ENCODE measurements around the gene INAFM2. TPM values are rescaled to one million over a fixed set of nuclear protein-coding genes. Genes with fewer than 3 reads are reported as not detected.

INAFM2 gene
- total RNA-seq, 3 donors from 2014 or later: 11.4 to 13.3 (median 13.3) TPM

GRCh38 chr15:40357723-40358470, 34.4 kb downstream of the INAFM2 start, which contains the start of gene DISP2:
Gene DISP2, plus strand, starts transcription at chr15:40358219. Its CDS starts 103 bp downstream, at chr15:40358322.
- H3K9me3 Mint-ChIP-seq: no peaks in the 10 kb centered on the region
- peak; percentile 95 for ATAC-seq
- peak; percentile 84 for DNase-seq
- peaks cover 3% of the 10 kb centered on the region for H3K36me3 Mint-ChIP-seq (ENCODE audit: insufficient read depth)
- H3K4me3 Mint-ChIP-seq: peak within 1 kb of the TSS; percentile 76
- H3K4me1 Mint-ChIP-seq (ENCODE audit: low read depth): peaks cover 7% of the 10 kb centered on the region
- H3K27me3 Mint-ChIP-seq (ENCODE audit: low read depth): peaks cover 10% of the 10 kb centered on the region

- no peaks in the 10 kb centered on the region for H3K9me3 Mint-ChIP-seq
- ATAC-seq (peak; percentile 42 to 46), DNase-seq (peak; percentile 38)
- H3K36me3 Mint-ChIP-seq (ENCODE audit: insufficient read depth): peaks cover 3% of the 10 kb centered on the region
- peaks cover 8% of the 10 kb centered on the region for H3K27me3 Mint-ChIP-seq (ENCODE audit: low read depth)
- H3K4me3 Mint-ChIP-seq: peak overlapping the region; percentile 75
- peaks cover 7% of the 10 kb centered on the region for H3K4me1 Mint-ChIP-seq (ENCODE audit: low read depth)
Measured at GRCh38 chr15:40358471-40359353, 35.2 kb downstream of the INAFM2 start.

GRCh38 chr15:40360015-40360414, 36.5 kb downstream of the INAFM2 start:
- peaks cover 3% of the 10 kb centered on the region for H3K36me3 Mint-ChIP-seq (ENCODE audit: insufficient read depth)
- H3K27me3 Mint-ChIP-seq (ENCODE audit: low read depth): peaks cover 6% of the 10 kb centered on the region
- H3K4me3 Mint-ChIP-seq: no peak overlapping the region
- ATAC-seq (no peak), DNase-seq (no peak)
- no peaks in the 10 kb centered on the region for H3K9me3 Mint-ChIP-seq
- peaks cover 7% of the 10 kb centered on the region for H3K4me1 Mint-ChIP-seq (ENCODE audit: low read depth)

- DNase-seq: no peak
- peaks cover 15% of the 10 kb centered on the region for H3K4me1 Mint-ChIP-seq (ENCODE audit: low read depth)
- ATAC-seq: no peak
- H3K9me3 Mint-ChIP-seq: no peaks in the 10 kb centered on the region
- peaks cover 3% of the 10 kb centered on the region for H3K36me3 Mint-ChIP-seq (ENCODE audit: insufficient read depth)
- H3K4me3 Mint-ChIP-seq: no peak overlapping the region
- no peaks in the 10 kb centered on the region for H3K27me3 Mint-ChIP-seq (ENCODE audit: low read depth)
Measured at GRCh38 chr15:40361640-40362039, 38.1 kb downstream of the INAFM2 start.

GRCh38 chr15:40363611-40364010, 40.1 kb downstream of the INAFM2 start:
- Mint-ChIP-seq H3K27me3 (ENCODE audit: low read depth) (no peaks in the 10 kb centered on the region), H3K4me3 (no peak overlapping the region), H3K9me3 (no peaks in the 10 kb centered on the region), H3K4me1 (ENCODE audit: low read depth) (peaks cover 21% of the 10 kb centered on the region), H3K36me3 (ENCODE audit: insufficient read depth) (peaks cover 3% of the 10 kb centered on the region)
- no peak for ATAC-seq
- DNase-seq: no peak

- peaks cover 3% of the 10 kb centered on the region for H3K36me3 Mint-ChIP-seq (ENCODE audit: insufficient read depth)
- H3K9me3 Mint-ChIP-seq: no peaks in the 10 kb centered on the region
- peaks cover 18% of the 10 kb centered on the region for H3K4me1 Mint-ChIP-seq (ENCODE audit: low read depth)
- ATAC-seq (no peak), DNase-seq (no peak)
- no peak overlapping the region for H3K4me3 Mint-ChIP-seq
- H3K27me3 Mint-ChIP-seq (ENCODE audit: low read depth): no peaks in the 10 kb centered on the region
Measured at GRCh38 chr15:40364251-40364650, 40.8 kb downstream of the INAFM2 start.

GRCh38 chr15:40365016-40365415, 41.5 kb downstream of the INAFM2 start:
- Mint-ChIP-seq H3K9me3 (no peaks in the 10 kb centered on the region), H3K4me1 (ENCODE audit: low read depth) (peaks cover 18% of the 10 kb centered on the region), H3K4me3 (no peak overlapping the region), H3K36me3 (ENCODE audit: insufficient read depth) (peaks cover 3% of the 10 kb centered on the region), H3K27me3 (ENCODE audit: low read depth) (no peaks in the 10 kb centered on the region)
- ATAC-seq (no peak), DNase-seq (no peak)

- Mint-ChIP-seq H3K9me3 (no peaks in the 10 kb centered on the region), H3K4me1 (ENCODE audit: low read depth) (peaks cover 18% of the 10 kb centered on the region), H3K4me3 (peak overlapping the region; percentile 23), H3K36me3 (ENCODE audit: insufficient read depth) (peaks cover 3% of the 10 kb centered on the region), H3K27me3 (ENCODE audit: low read depth) (no peaks in the 10 kb centered on the region)
- ATAC-seq (no peak), DNase-seq (no peak)
Measured at GRCh38 chr15:40365624-40366456, 42.3 kb downstream of the INAFM2 start.

GRCh38 chr15:40366457-40367370, 43.2 kb downstream of the INAFM2 start:
- DNase-seq: no peak
- H3K9me3 Mint-ChIP-seq: no peaks in the 10 kb centered on the region
- no peaks in the 10 kb centered on the region for H3K27me3 Mint-ChIP-seq (ENCODE audit: low read depth)
- H3K4me3 Mint-ChIP-seq: peak overlapping the region; percentile 79
- ATAC-seq: no peak
- H3K4me1 Mint-ChIP-seq (ENCODE audit: low read depth): peaks cover 18% of the 10 kb centered on the region
- H3K36me3 Mint-ChIP-seq (ENCODE audit: insufficient read depth): peaks cover 3% of the 10 kb centered on the region

- H3K27me3 Mint-ChIP-seq (ENCODE audit: low read depth): no peaks in the 10 kb centered on the region
- peak; percentile 1 to 2 for ATAC-seq
- H3K36me3 Mint-ChIP-seq (ENCODE audit: insufficient read depth): peaks cover 3% of the 10 kb centered on the region
- H3K4me1 Mint-ChIP-seq (ENCODE audit: low read depth): peaks cover 18% of the 10 kb centered on the region
- peak overlapping the region; percentile 79 for H3K4me3 Mint-ChIP-seq
- H3K9me3 Mint-ChIP-seq: no peaks in the 10 kb centered on the region
- DNase-seq: no peak
Measured at GRCh38 chr15:40367371-40367685, 43.8 kb downstream of the INAFM2 start.

- Mint-ChIP-seq H3K27me3 (ENCODE audit: low read depth) (no peaks in the 10 kb centered on the region), H3K4me3 (peak overlapping the region; percentile 79), H3K4me1 (ENCODE audit: low read depth) (peaks cover 18% of the 10 kb centered on the region), H3K36me3 (ENCODE audit: insufficient read depth) (no peaks in the 10 kb centered on the region), H3K9me3 (no peaks in the 10 kb centered on the region)
- DNase-seq (peak; percentile 82), ATAC-seq (peak; percentile 95 to 96)
Measured at GRCh38 chr15:40367686-40368611, 44.5 kb downstream of the INAFM2 start.

- ATAC-seq (no peak), DNase-seq (no peak)
- peaks cover 18% of the 10 kb centered on the region for H3K4me1 Mint-ChIP-seq (ENCODE audit: low read depth)
- no peaks in the 10 kb centered on the region for H3K27me3 Mint-ChIP-seq (ENCODE audit: low read depth)
- H3K36me3 Mint-ChIP-seq (ENCODE audit: insufficient read depth): no peaks in the 10 kb centered on the region
- H3K4me3 Mint-ChIP-seq: peak overlapping the region; percentile 24
- H3K9me3 Mint-ChIP-seq: no peaks in the 10 kb centered on the region
Measured at GRCh38 chr15:40368719-40369473, 45.4 kb downstream of the INAFM2 start.

All from activated T-cell treated with anti-CD3 and anti-CD28 coated beads, Interleukin-2, amount 50 U/mL, for 4 hours (primary cell).